Breast epithelium (tissue), 3 donors: Measurements from ENCODE around the gene CLPX.

Experiments
- CTCF ChIP-seq, 3 donors: fragments of 450-650 bp; IDR thresholded peaks; one replicate each; pipeline ENCODE4 v1.5.1; 2016 to 2017; ENCODE audit warnings: antibody characterized with exemption in 3 of 3, mild to moderate bottlenecking in 3 of 3, moderate library complexity in 3 of 3
- POLR2A ChIP-seq: fragments of 450-650 bp; IDR thresholded peaks from one replicate; pipeline ENCODE4 v1.6.1; 2016; ENCODE audit warnings: antibody characterized with exemption, mild to moderate bottlenecking, moderate library complexity
- POLR2AphosphoS5 ChIP-seq, 3 donors: sonication (generic); formaldehyde crosslinking; IDR thresholded peaks; one replicate each; pipeline ENCODE4 v1.6.1; 2017; ENCODE audit warnings: antibody characterized with exemption in 3 of 3

GRCh38 chr15:65102912-65103311 is 82.2 kb downstream of the CLPX start:
- TF ChIP-seq CTCF (IDR thresholded peaks at IDR 0.05) (no peak), POLR2A (no peak), POLR2AphosphoS5 (IDR thresholded peaks at IDR 0.05) (no peak)
